Measurements from ENCODE around the gene ACAA2. TPM values are rescaled to one million over a fixed set of nuclear protein-coding genes. Genes with fewer than 3 reads are reported as not detected.

The ACAA2 gene
- total RNA-seq, 1 experiment from 2014 or later = 77.1 TPM

DNA sequence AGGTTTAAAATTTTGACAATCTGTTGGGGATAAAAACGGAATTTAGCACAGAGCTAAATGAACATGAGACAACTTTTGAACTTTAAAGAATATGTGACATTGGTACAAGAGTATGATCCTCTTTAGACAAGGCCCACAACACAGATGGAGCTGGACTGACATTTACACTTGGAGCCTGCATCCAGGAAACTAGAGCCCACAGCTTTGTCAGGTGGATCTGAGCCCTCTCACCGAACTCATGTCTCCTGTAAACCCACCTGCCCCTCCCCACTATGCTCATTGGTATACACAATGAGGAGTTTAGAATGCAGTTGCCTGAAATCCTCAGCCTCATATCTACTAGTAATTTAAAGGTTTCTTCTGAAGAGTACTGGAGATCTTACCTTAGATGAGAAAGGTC lies 22.1 kb upstream of the ACAA2 start:
- TF ChIP-seq, protein P1, sequence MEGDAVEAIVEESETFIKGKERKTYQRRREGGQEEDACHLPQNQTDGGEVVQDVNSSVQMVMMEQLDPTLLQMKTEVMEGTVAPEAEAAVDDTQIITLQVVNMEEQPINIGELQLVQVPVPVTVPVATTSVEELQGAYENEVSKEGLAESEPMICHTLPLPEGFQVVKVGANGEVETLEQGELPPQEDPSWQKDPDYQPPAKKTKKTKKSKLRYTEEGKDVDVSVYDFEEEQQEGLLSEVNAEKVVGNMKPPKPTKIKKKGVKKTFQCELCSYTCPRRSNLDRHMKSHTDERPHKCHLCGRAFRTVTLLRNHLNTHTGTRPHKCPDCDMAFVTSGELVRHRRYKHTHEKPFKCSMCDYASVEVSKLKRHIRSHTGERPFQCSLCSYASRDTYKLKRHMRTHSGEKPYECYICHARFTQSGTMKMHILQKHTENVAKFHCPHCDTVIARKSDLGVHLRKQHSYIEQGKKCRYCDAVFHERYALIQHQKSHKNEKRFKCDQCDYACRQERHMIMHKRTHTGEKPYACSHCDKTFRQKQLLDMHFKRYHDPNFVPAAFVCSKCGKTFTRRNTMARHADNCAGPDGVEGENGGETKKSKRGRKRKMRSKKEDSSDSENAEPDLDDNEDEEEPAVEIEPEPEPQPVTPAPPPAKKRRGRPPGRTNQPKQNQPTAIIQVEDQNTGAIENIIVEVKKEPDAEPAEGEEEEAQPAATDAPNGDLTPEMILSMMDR (IDR thresholded peaks at IDR 0.05; ENCODE audit: unreplicated experiment) = no peak
- Mint-ChIP-seq H3K4me1 (ENCODE audit: low read depth, unreplicated experiment) (peaks cover 48% of the 10 kb centered on the region), H3K9me3 (ENCODE audit: low read depth, unreplicated experiment) (no peaks in the 10 kb centered on the region), H3K4me3 (ENCODE audit: low read depth, unreplicated experiment) (peak overlapping the region; percentile 25), H3K27me3 (ENCODE audit: unreplicated experiment) (no peaks in the 10 kb centered on the region), H3K36me3 (ENCODE audit: insufficient read depth, unreplicated experiment) (peaks cover 30% of the 10 kb centered on the region), H3K27ac (ENCODE audit: unreplicated experiment) (peak overlapping the region; percentile 64)
- CTCF ChIA-PET = interaction anchor here (1.1 kb wide), 1 partner anchor 23 kb away, joined by 4 read pairs; no protein-coding TSS in a partner anchor
- BruUV-seq (replicated peaks) = no TSS peak
- intact Hi-C loops (cut with micrococcal nuclease; ENCODE audit: unreplicated experiment) = loop anchor here (2.0 kb wide), 1 partner anchor 13 kb away; no protein-coding TSS in a partner anchor
- no peak for DNase-seq

DNA sequence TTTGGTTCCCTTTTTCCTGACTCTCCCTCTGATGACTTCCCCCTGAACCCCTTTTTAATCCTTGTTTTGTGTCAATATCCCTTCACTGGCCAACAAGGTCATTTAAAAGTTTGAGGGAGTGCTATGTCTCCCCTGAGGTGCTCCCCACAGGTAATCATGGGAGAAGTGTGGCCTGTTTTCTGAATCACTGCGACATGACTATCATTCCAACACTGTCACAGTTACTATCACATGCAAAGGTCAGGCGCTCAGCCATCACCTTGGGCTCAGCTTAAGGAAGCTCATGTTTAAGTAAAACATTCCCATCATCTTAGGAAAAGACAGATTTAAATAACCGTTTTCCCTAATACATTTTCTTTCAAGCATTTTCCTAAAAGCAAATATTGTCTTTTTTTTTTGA lies 20.9 kb upstream of the ACAA2 start:
- intact Hi-C loops (cut with micrococcal nuclease; ENCODE audit: unreplicated experiment) = loop anchor here (2.0 kb wide), 1 partner anchor 15 kb away; no protein-coding TSS in a partner anchor
- TF ChIP-seq, protein P1 (IDR thresholded peaks at IDR 0.05; ENCODE audit: unreplicated experiment) = no peak
- peak overlapping the region; percentile 64 for H3K27ac Mint-ChIP-seq (ENCODE audit: unreplicated experiment)
- H3K27me3 Mint-ChIP-seq (ENCODE audit: unreplicated experiment) = no peaks in the 10 kb centered on the region
- CTCF ChIA-PET = interaction anchor here (0.6 to 1.6 kb wide), 4 partner anchors 16 to 303 kb away, joined by 3 to 9 read pairs (median 4); no protein-coding TSS in a partner anchor
- H3K9me3 Mint-ChIP-seq (ENCODE audit: low read depth, unreplicated experiment) = no peaks in the 10 kb centered on the region
- H3K36me3 Mint-ChIP-seq (ENCODE audit: insufficient read depth, unreplicated experiment) = peaks cover 29% of the 10 kb centered on the region
- no TSS peak for BruUV-seq (replicated peaks)
- H3K4me3 Mint-ChIP-seq (ENCODE audit: low read depth, unreplicated experiment) = peak overlapping the region; percentile 25
- H3K4me1 Mint-ChIP-seq (ENCODE audit: low read depth, unreplicated experiment) = peaks cover 48% of the 10 kb centered on the region
- no peak for DNase-seq

DNA sequence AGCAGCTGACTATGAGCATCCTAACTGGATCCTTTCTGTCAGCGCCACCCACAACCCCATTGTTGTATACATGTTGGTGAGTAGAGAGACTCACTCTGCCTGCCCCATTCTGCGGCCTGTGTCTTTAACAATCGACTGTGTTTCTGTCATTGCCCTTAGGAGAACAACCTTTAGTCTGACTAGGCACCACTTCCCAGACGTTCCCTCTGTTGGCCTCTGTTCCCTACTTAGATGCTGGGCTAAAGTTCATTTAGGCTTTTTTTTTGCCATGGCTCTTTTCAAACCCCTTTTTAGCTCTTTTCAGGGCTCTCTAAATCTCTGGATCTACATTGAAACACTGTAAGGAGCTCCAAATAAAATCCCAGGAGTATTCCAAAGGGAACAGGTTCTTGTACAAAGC lies 20.5 kb upstream of the ACAA2 start:
- Mint-ChIP-seq H3K27ac (ENCODE audit: unreplicated experiment) (peak overlapping the region; percentile 64), H3K27me3 (ENCODE audit: unreplicated experiment) (no peaks in the 10 kb centered on the region), H3K4me1 (ENCODE audit: low read depth, unreplicated experiment) (peaks cover 48% of the 10 kb centered on the region), H3K4me3 (ENCODE audit: low read depth, unreplicated experiment) (no peak overlapping the region), H3K36me3 (ENCODE audit: insufficient read depth, unreplicated experiment) (peaks cover 25% of the 10 kb centered on the region), H3K9me3 (ENCODE audit: low read depth, unreplicated experiment) (no peaks in the 10 kb centered on the region)
- DNase-seq = no peak
- intact Hi-C loops (cut with micrococcal nuclease; ENCODE audit: unreplicated experiment) = loop anchor here (2.0 kb wide), 1 partner anchor 15 kb away; no protein-coding TSS in a partner anchor
- CTCF ChIA-PET = interaction anchor here (0.9 to 1.6 kb wide), 2 partner anchors 16 to 25 kb away, joined by 4 to 9 read pairs; no protein-coding TSS in a partner anchor
- TF ChIP-seq, protein P1 (IDR thresholded peaks at IDR 0.05; ENCODE audit: unreplicated experiment) = no peak
- no TSS peak for BruUV-seq (replicated peaks)

DNA sequence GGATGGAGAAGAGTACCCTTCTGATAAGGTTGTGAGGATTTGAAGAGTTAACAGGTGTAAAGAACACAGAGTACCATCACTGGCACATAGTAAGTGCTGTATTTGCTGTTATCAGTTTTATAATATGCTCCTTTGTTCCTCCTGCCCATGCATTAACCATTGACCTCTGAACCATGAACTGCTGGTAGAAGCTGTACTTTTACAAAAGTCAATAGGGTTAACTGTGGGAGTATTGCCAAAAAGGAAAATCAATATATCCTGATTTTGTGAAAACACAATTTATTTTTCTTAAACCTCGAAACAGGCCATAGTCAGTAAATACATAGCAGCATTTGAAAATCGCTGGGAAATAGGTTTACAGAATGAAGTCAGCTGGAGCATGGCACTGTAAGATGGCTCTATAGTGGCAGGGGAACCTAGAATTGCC lies 18.9 kb upstream of the ACAA2 start:
- H3K36me3 Mint-ChIP-seq (ENCODE audit: insufficient read depth, unreplicated experiment) = peaks cover 29% of the 10 kb centered on the region
- TF ChIP-seq, protein P1 (IDR thresholded peaks at IDR 0.05; ENCODE audit: unreplicated experiment) = no peak
- DNase-seq = no peak
- CTCF ChIA-PET = no interaction called here
- intact Hi-C loops (cut with micrococcal nuclease; ENCODE audit: unreplicated experiment) = no loop called here
- no peaks in the 10 kb centered on the region for H3K27me3 Mint-ChIP-seq (ENCODE audit: unreplicated experiment)
- H3K4me1 Mint-ChIP-seq (ENCODE audit: low read depth, unreplicated experiment) = peaks cover 48% of the 10 kb centered on the region
- no peak overlapping the region for H3K27ac Mint-ChIP-seq (ENCODE audit: unreplicated experiment)
- no TSS peak for BruUV-seq (replicated peaks)
- H3K4me3 Mint-ChIP-seq (ENCODE audit: low read depth, unreplicated experiment) = no peak overlapping the region
- H3K9me3 Mint-ChIP-seq (ENCODE audit: low read depth, unreplicated experiment) = peaks cover 4% of the 10 kb centered on the region

Data from Calu3 (cell line).